Breast epithelium (tissue), 4 donors: ENCODE results near the gene LTB4R2. TPM values are rescaled to one million over a fixed set of nuclear protein-coding genes. Genes with fewer than 3 reads are reported as not detected.

Experiments used
- DNase-seq, 2 donors: peaks; one replicate each; pipeline ENCODE4 v3.0.0-alpha.2; 2019; ENCODE audit warnings: low spot score in 2 of 2
- H3K27ac ChIP-seq, 2 donors: fragments of 200-600 bp; sonication (generic) in 1 of 2; one replicate each; pipeline ENCODE4 v1.5.1; 2016 to 2019; ENCODE audit warnings: mild to moderate bottlenecking in 1 of 2
- H3K27me3 ChIP-seq, 2 donors: fragments of 200-600 bp; sonication (generic) in 1 of 2; one replicate each; pipeline versions ENCODE4 v1.5.1 to v1.6.0; 2017 to 2019; ENCODE audit warnings: control low read depth in 1 of 2, mild to moderate bottlenecking in 1 of 2
- H3K36me3 ChIP-seq: fragments of 200-600 bp; one replicate; pipeline ENCODE4 v1.5.1; 2019
- H3K4me1 ChIP-seq, 2 donors: fragments of 200-600 bp; sonication (generic); one replicate each; pipeline ENCODE4 v1.5.1; 2016 to 2019; ENCODE audit warnings: control low read depth in 1 of 2
- H3K4me3 ChIP-seq, 3 donors: fragments of 200-600 bp; sonication (generic); 1 replicate in 2 of 3; 2 replicates in 1 of 3; pipeline ENCODE4 v1.5.1; 2016 to 2019; ENCODE audit warnings: mild to moderate bottlenecking in 3 of 3, moderate library complexity in 2 of 3
- H3K9me3 ChIP-seq, 2 donors: fragments of 200-600 bp; sonication (generic) in 1 of 2; one replicate each; pipeline ENCODE4 v1.5.1; 2016 to 2019; ENCODE audit warnings: control low read depth in 1 of 2
- CTCF ChIP-seq, 3 donors: fragments of 450-650 bp; IDR thresholded peaks; one replicate each; pipeline ENCODE4 v1.5.1; 2016 to 2017; ENCODE audit warnings: antibody characterized with exemption in 3 of 3, mild to moderate bottlenecking in 3 of 3, moderate library complexity in 3 of 3
- POLR2A ChIP-seq: fragments of 450-650 bp; IDR thresholded peaks from one replicate; pipeline ENCODE4 v1.6.1; 2016; ENCODE audit warnings: antibody characterized with exemption, mild to moderate bottlenecking, moderate library complexity
- POLR2AphosphoS5 ChIP-seq, 3 donors: sonication (generic); formaldehyde crosslinking; IDR thresholded peaks; one replicate each; pipeline ENCODE4 v1.6.1; 2017; ENCODE audit warnings: antibody characterized with exemption in 3 of 3
- intact Hi-C: fragments of 100-400 bp; cut with DNase I; formaldehyde crosslinking; loops from one replicate; pipeline ENCODE4 v1.15.1; 2023; ENCODE audit warnings: low total_unique reads
- total RNA-seq, 3 donors: library from RNA; depleted of rRNA; stranded (reverse); fragments of >200 nt; gene quantifications; one replicate each; pipeline ENCODE4 v1.1.0, GENCODE V29; 2016

LTB4R2 gene
- total RNA-seq, 3 donors from 2014 or later, result 8.5 to 11.1 (median 9.4) TPM

- DNase-seq, result no peak
- Histone ChIP-seq H3K9me3 (no peaks in the 10 kb centered on the region), H3K4me1 (peaks cover 12 to 19% of the 10 kb centered on the region in 2 donors), H3K36me3 (peaks cover 15% of the 10 kb centered on the region), H3K27me3 (no peaks in the 10 kb centered on the region), H3K27ac (no peak overlapping the region), H3K4me3 (no peak overlapping the region)
- TF ChIP-seq POLR2AphosphoS5 (IDR thresholded peaks at IDR 0.05), result no peak
- no peak for TF ChIP-seq CTCF (IDR thresholded peaks at IDR 0.05)
- no peak for TF ChIP-seq POLR2A
- intact Hi-C loops, result loop anchor here (10.0 kb wide), 1 partner anchor 62 kb away; the partner anchor contains the start of gene TINF2
Observed at GRCh38 chr14:24307156-24307574, 2.8 kb upstream of the LTB4R2 start.

- H3K4me1 ChIP-seq, result peaks cover 12 to 19% of the 10 kb centered on the region in 2 donors
- DNase-seq, result no peak
Observed at GRCh38 chr14:24307575-24308341, 2.2 kb upstream of the LTB4R2 start, which contains the start of gene CIDEB. CIDEB (minus strand) TSS chr14:24307977; CDS start chr14:24307858, 119 bp downstream.

GRCh38 chr14:24308342-24309124 lies 1.4 kb upstream of the LTB4R2 start:
- H3K36me3 ChIP-seq, result peaks cover 13% of the 10 kb centered on the region
- peaks cover 12 to 19% of the 10 kb centered on the region in 2 donors for H3K4me1 ChIP-seq
- H3K9me3 ChIP-seq, result no peaks in the 10 kb centered on the region
- no peaks in the 10 kb centered on the region for H3K27me3 ChIP-seq
- H3K27ac ChIP-seq, result peak overlapping the region; percentile 19 to 90
- no peak overlapping the region for H3K4me3 ChIP-seq
- DNase-seq, result no peak
- intact Hi-C loops, result loop anchor here (10.0 kb wide), 1 partner anchor 64 kb away; the partner anchor contains the start of gene TINF2
- TF ChIP-seq POLR2AphosphoS5 (IDR thresholded peaks at IDR 0.05) (no peak), CTCF (IDR thresholded peaks at IDR 0.05) (peak in 1 of 3 donors; percentile 1)

More at GRCh38 chr14:24307575-24308341, 2.2 kb upstream of the LTB4R2 start, which contains the start of gene CIDEB:
- intact Hi-C loops, result loop anchor here (10.0 kb wide), 1 partner anchor 63 kb away; the partner anchor contains the start of gene TINF2
- H3K27me3 ChIP-seq, result no peaks in the 10 kb centered on the region
- TF ChIP-seq CTCF (IDR thresholded peaks at IDR 0.05) (peak; percentile 65 to 81 (median 72)), POLR2A (no peak), POLR2AphosphoS5 (IDR thresholded peaks at IDR 0.05) (no peak)
- H3K4me3 ChIP-seq, result no peak within 1 kb of the TSS
- H3K9me3 ChIP-seq, result no peaks in the 10 kb centered on the region
- peaks cover 15% of the 10 kb centered on the region for H3K36me3 ChIP-seq
- peak within 1 kb of the TSS; percentile 34 to 90 for H3K27ac ChIP-seq

- Histone ChIP-seq H3K9me3 (no peaks in the 10 kb centered on the region), H3K27ac (peak overlapping the region; percentile 90 to 91), H3K4me1 (peaks cover 12 to 19% of the 10 kb centered on the region in 2 donors), H3K27me3 (no peaks in the 10 kb centered on the region), H3K4me3 (peak overlapping the region; percentile 55 to 77 (median 61)), H3K36me3 (no peaks in the 10 kb centered on the region)
- intact Hi-C loops, result no loop called here
- TF ChIP-seq CTCF (IDR thresholded peaks at IDR 0.05) (no peak), POLR2AphosphoS5 (IDR thresholded peaks at IDR 0.05) (no peak), POLR2A (no peak)
- no peak for DNase-seq
Observed at GRCh38 chr14:24310265-24310645, 315 bp downstream of the LTB4R2 start.
